CD8-positive, alpha-beta memory T cell (primary cell): ENCODE measurements around the gene SERPINA1. TPM values are rescaled to one million over a fixed set of nuclear protein-coding genes. Genes with fewer than 3 reads are reported as not detected.

Experiments used
- CTCF ChIA-PET: fragments of 350-600 bp; sonication (Branson Sonifier 250); formaldehyde crosslinking; loops from one replicate; lab custom pipeline; 2021; ENCODE audit warnings: antibody characterized with exemption; lab: Charles Lee
- POLR2A ChIA-PET: fragments of 350-600 bp; sonication (Branson Sonifier 250); formaldehyde crosslinking; loops from one replicate; lab custom pipeline; 2021; ENCODE audit warnings: antibody characterized with exemption; lab: Charles Lee
- DNase-seq, 5 donors: peaks; one replicate each; pipeline versions ENCODE4 v3.0.0 to v3.0.0-alpha.2; 2020 to 2022; ENCODE audit warnings: mixed read lengths in 1 of 5
- H3K27ac ChIP-seq: one replicate; pipeline ENCODE4 v1.7.0; 2013; ENCODE audit warnings: low read depth, mild to moderate bottlenecking, low read length, moderate library complexity
- H3K27me3 ChIP-seq: 2 replicates; pipeline ENCODE4 v1.7.0; 2013; ENCODE audit warnings: low read length, mild to moderate bottlenecking; ENCODE audit not compliant: insufficient read depth, poor library complexity, severe bottlenecking
- H3K36me3 ChIP-seq: 2 replicates; pipeline ENCODE4 v1.7.0; 2013; ENCODE audit warnings: mild to moderate bottlenecking, low read length, moderate library complexity; ENCODE audit not compliant: insufficient read depth
- H3K4me1 ChIP-seq: 2 replicates; pipeline ENCODE4 v1.7.0; 2013; ENCODE audit warnings: mild to moderate bottlenecking, low read length, moderate library complexity; ENCODE audit not compliant: insufficient read depth
- H3K4me3 ChIP-seq: 2 replicates; pipeline ENCODE4 v1.7.0; 2013; ENCODE audit warnings: mild to moderate bottlenecking, low read length
- H3K9me3 ChIP-seq: 2 replicates; pipeline ENCODE4 v1.7.0; 2013; ENCODE audit warnings: mild to moderate bottlenecking, low read length
- H3K27ac Mint-ChIP-seq, 8 donors: one replicate each; pipeline ENCODE4 v1.8.0; 2020 to 2021; ENCODE audit warnings: mixed read lengths in 8 of 8, mild to moderate bottlenecking in 6 of 8, inconsistent platforms in 3 of 8, moderate library complexity in 3 of 8
- H3K27me3 Mint-ChIP-seq, 2 donors: one replicate each; pipeline ENCODE4 v1.8.0; 2020 to 2021; ENCODE audit warnings: mixed read lengths in 2 of 2, mild to moderate bottlenecking in 1 of 2, moderate library complexity in 1 of 2
- H3K36me3 Mint-ChIP-seq, 3 donors: one replicate each; pipeline ENCODE4 v1.8.0; 2020 to 2021; ENCODE audit warnings: mixed read lengths in 3 of 3, inconsistent platforms in 1 of 3, mild to moderate bottlenecking in 1 of 3
- H3K4me1 Mint-ChIP-seq, 3 donors: one replicate each; pipeline ENCODE4 v1.8.0; 2020 to 2021; ENCODE audit warnings: mixed read lengths in 3 of 3, inconsistent platforms in 1 of 3, mild to moderate bottlenecking in 1 of 3
- H3K4me3 Mint-ChIP-seq, 7 donors: one replicate each; pipeline ENCODE4 v1.8.0; 2020 to 2021; ENCODE audit warnings: mixed read lengths in 7 of 7, mild to moderate bottlenecking in 6 of 7, moderate library complexity in 4 of 7, inconsistent platforms in 2 of 7
- H3K9me3 Mint-ChIP-seq, 5 donors: one replicate each; pipeline ENCODE4 v1.8.0; 2020 to 2022; ENCODE audit warnings: mixed read lengths in 5 of 5, mild to moderate bottlenecking in 3 of 5, moderate library complexity in 2 of 5, inconsistent platforms in 1 of 5
- polyA plus RNA-seq: library from polyadenylated mRNA; unstranded; fragments of 300-500 nt; fragmentation: Illumina TruSeq; gene quantifications from one replicate; pipeline ENCODE4 v1.2.3, GENCODE V29; 2021
- total RNA-seq, 2 experiments: library from RNA; stranded (reverse); gene quantifications; one replicate each; pipeline ENCODE4 v1.2.3, GENCODE V29; 2021

Gene SERPINA1
- total and polyA plus RNA-seq, 3 experiments from 2014 or later = 0.18 to 0.40 TPM; not detected in 1

DNA sequence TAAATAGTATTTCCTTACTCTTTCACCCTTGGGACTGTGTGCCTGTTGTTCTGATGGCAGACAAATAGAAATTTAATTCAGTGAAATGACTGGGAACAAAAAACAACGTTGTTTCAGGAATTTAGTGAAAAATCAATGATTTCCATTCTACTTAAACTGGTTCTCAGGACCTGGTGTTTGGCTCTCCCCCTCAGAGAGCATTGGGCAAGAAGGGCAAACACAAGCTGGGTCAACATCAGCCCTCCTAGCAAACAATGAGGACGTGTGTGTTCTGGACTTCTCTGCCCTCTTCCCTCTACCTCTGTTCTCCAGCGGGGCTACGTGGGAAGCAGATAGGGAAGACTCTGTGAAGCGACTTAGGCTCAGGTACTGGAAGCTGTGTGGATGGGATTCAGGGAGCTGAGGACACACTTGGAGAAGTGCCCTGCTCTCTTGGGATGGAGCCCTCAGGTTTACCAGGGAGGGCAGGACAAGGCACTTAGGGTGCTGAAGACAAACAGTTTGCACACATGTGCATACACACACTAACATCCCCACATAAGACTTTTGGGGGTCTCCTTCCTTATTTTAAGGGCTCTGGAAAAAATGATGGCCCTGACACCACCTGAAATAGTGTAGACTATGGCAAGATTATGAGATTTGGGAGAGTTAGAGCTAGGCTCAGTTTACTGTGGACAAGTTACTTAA is 7.6 kb upstream of the SERPINA1 start:
- no peak overlapping the region for H3K4me3 ChIP-seq
- ChIA-PET POLR2A (no interaction called here), CTCF (no interaction called here)
- H3K4me1 Mint-ChIP-seq = peaks cover 0 to 20% (median 3%) of the 10 kb centered on the region in 3 donors
- H3K27me3 ChIP-seq = no peaks in the 10 kb centered on the region
- no peak overlapping the region for H3K27ac Mint-ChIP-seq
- H3K4me3 Mint-ChIP-seq = no peak overlapping the region
- no peaks in the 10 kb centered on the region for H3K36me3 Mint-ChIP-seq
- no peaks in the 10 kb centered on the region for H3K4me1 ChIP-seq
- no peaks in the 10 kb centered on the region for H3K36me3 ChIP-seq
- no peak overlapping the region for H3K27ac ChIP-seq
- peaks cover 15 to 23% of the 10 kb centered on the region in 2 donors for H3K27me3 Mint-ChIP-seq
- no peaks in the 10 kb centered on the region for H3K9me3 ChIP-seq
- H3K9me3 Mint-ChIP-seq = peaks cover 0 to 2% (median 0%) of the 10 kb centered on the region in 5 donors
- DNase-seq = no peak

GRCh38 chr14:94395282-94395887 is 7.0 kb upstream of the SERPINA1 start:
- POLR2A ChIA-PET = no interaction called here
- no peaks in the 10 kb centered on the region for H3K4me1 ChIP-seq
- no peaks in the 10 kb centered on the region for H3K36me3 Mint-ChIP-seq
- H3K9me3 ChIP-seq = no peaks in the 10 kb centered on the region
- H3K27me3 ChIP-seq = no peaks in the 10 kb centered on the region
- H3K4me3 Mint-ChIP-seq = no peak overlapping the region
- no peaks in the 10 kb centered on the region for H3K36me3 ChIP-seq
- no peak overlapping the region for H3K4me3 ChIP-seq
- CTCF ChIA-PET = no interaction called here
- H3K27ac ChIP-seq = no peak overlapping the region
- DNase-seq = no peak
- H3K4me1 Mint-ChIP-seq = peaks cover 0 to 24% (median 3%) of the 10 kb centered on the region in 3 donors
- H3K9me3 Mint-ChIP-seq = no peaks in the 10 kb centered on the region
- H3K27ac Mint-ChIP-seq = no peak overlapping the region
- peaks cover 14 to 23% of the 10 kb centered on the region in 2 donors for H3K27me3 Mint-ChIP-seq

GRCh38 chr14:94394581-94395207 is 6.3 kb upstream of the SERPINA1 start:
- Mint-ChIP-seq H3K9me3 (no peaks in the 10 kb centered on the region), H3K27me3 (peaks cover 10 to 22% of the 10 kb centered on the region in 2 donors), H3K36me3 (no peaks in the 10 kb centered on the region), H3K4me3 (no peak overlapping the region), H3K27ac (no peak overlapping the region), H3K4me1 (peaks cover 0 to 24% (median 3%) of the 10 kb centered on the region in 3 donors)
- DNase-seq = no peak
- H3K4me3 ChIP-seq = no peak overlapping the region
- no peaks in the 10 kb centered on the region for H3K27me3 ChIP-seq
- no peaks in the 10 kb centered on the region for H3K36me3 ChIP-seq
- H3K27ac ChIP-seq = no peak overlapping the region
- H3K9me3 ChIP-seq = no peaks in the 10 kb centered on the region
- ChIA-PET CTCF (no interaction called here), POLR2A (no interaction called here)
- H3K4me1 ChIP-seq = no peaks in the 10 kb centered on the region

GRCh38 chr14:94394025-94394493 is 5.7 kb upstream of the SERPINA1 start:
- ChIA-PET CTCF (no interaction called here), POLR2A (no interaction called here)
- H3K4me1 Mint-ChIP-seq = peaks cover 0 to 24% (median 3%) of the 10 kb centered on the region in 3 donors

DNA sequence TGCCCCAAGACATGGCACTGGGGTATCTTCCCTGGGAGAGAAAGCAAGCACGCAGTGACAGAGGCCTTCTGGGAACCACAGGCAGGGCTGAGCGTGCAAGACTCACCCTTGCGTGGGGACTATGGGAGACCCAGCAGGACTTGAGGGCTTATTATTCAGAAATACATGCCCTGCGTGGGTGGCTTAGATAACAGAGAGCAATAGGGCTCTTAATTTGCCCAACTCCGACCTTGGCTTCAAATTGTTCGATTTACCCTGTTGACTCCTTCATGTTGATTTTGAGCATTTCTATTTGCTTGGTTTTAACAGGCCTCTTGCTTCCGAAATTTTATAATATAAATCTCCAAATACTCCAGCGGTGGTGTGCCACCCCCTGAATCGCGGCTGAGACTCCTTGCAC is 5.1 kb upstream of the SERPINA1 start:
- no peaks in the 10 kb centered on the region for H3K4me1 ChIP-seq
- H3K9me3 Mint-ChIP-seq = no peaks in the 10 kb centered on the region
- H3K27me3 Mint-ChIP-seq = peaks cover 6 to 18% of the 10 kb centered on the region in 2 donors
- no peak overlapping the region for H3K27ac Mint-ChIP-seq
- H3K4me1 Mint-ChIP-seq = peaks cover 0 to 24% (median 3%) of the 10 kb centered on the region in 3 donors
- H3K9me3 ChIP-seq = no peaks in the 10 kb centered on the region
- H3K36me3 ChIP-seq = no peaks in the 10 kb centered on the region
- H3K4me3 ChIP-seq = no peak overlapping the region
- POLR2A ChIA-PET = no interaction called here
- CTCF ChIA-PET = no interaction called here
- no peak for DNase-seq
- no peaks in the 10 kb centered on the region for H3K27me3 ChIP-seq
- no peak overlapping the region for H3K27ac ChIP-seq
- no peak overlapping the region for H3K4me3 Mint-ChIP-seq
- no peaks in the 10 kb centered on the region for H3K36me3 Mint-ChIP-seq

More at GRCh38 chr14:94394025-94394493, 5.7 kb upstream of the SERPINA1 start:
- Histone ChIP-seq H3K9me3 (no peaks in the 10 kb centered on the region), H3K27me3 (no peaks in the 10 kb centered on the region), H3K4me3 (no peak overlapping the region), H3K27ac (no peak overlapping the region), H3K4me1 (no peaks in the 10 kb centered on the region), H3K36me3 (no peaks in the 10 kb centered on the region)
- H3K4me3 Mint-ChIP-seq = no peak overlapping the region
- H3K36me3 Mint-ChIP-seq = no peaks in the 10 kb centered on the region
- H3K27ac Mint-ChIP-seq = no peak overlapping the region
- peaks cover 6 to 20% of the 10 kb centered on the region in 2 donors for H3K27me3 Mint-ChIP-seq
- no peak for DNase-seq
- no peaks in the 10 kb centered on the region for H3K9me3 Mint-ChIP-seq

GRCh38 chr14:94392510-94392935 is 4.1 kb upstream of the SERPINA1 start:
- ChIA-PET POLR2A (no interaction called here), CTCF (no interaction called here)

GRCh38 chr14:94391281-94391975 is 3.0 kb upstream of the SERPINA1 start:
- Histone ChIP-seq H3K4me3 (no peak overlapping the region), H3K4me1 (no peaks in the 10 kb centered on the region), H3K9me3 (no peaks in the 10 kb centered on the region), H3K27me3 (no peaks in the 10 kb centered on the region), H3K27ac (no peak overlapping the region), H3K36me3 (no peaks in the 10 kb centered on the region)
- CTCF ChIA-PET = no interaction called here
- Mint-ChIP-seq H3K4me3 (no peak overlapping the region), H3K4me1 (peaks cover 0 to 24% (median 3%) of the 10 kb centered on the region in 3 donors), H3K9me3 (no peaks in the 10 kb centered on the region), H3K27ac (no peak overlapping the region), H3K27me3 (peaks cover 4% of the 10 kb centered on the region in 2 donors), H3K36me3 (no peaks in the 10 kb centered on the region)
- no peak for DNase-seq
- POLR2A ChIA-PET = no interaction called here

More at GRCh38 chr14:94392510-94392935, 4.1 kb upstream of the SERPINA1 start:
- Histone ChIP-seq H3K4me1 (no peaks in the 10 kb centered on the region), H3K36me3 (no peaks in the 10 kb centered on the region), H3K27ac (no peak overlapping the region), H3K4me3 (no peak overlapping the region), H3K9me3 (no peaks in the 10 kb centered on the region), H3K27me3 (no peaks in the 10 kb centered on the region)
- H3K4me1 Mint-ChIP-seq = peaks cover 0 to 24% (median 3%) of the 10 kb centered on the region in 3 donors
- no peak overlapping the region for H3K4me3 Mint-ChIP-seq
- DNase-seq = no peak
- H3K27ac Mint-ChIP-seq = no peak overlapping the region
- peaks cover 6 to 9% of the 10 kb centered on the region in 2 donors for H3K27me3 Mint-ChIP-seq
- no peaks in the 10 kb centered on the region for H3K36me3 Mint-ChIP-seq
- H3K9me3 Mint-ChIP-seq = no peaks in the 10 kb centered on the region
